ENCODE results near the gene DES. TPM values are rescaled to one million over a fixed set of nuclear protein-coding genes. Genes with fewer than 3 reads are reported as not detected.

The DES gene
- total RNA-seq, 6 donors from 2014 or later = 39.7 to 299 (median 70.8) TPM

- TF ChIP-seq, protein P1, sequence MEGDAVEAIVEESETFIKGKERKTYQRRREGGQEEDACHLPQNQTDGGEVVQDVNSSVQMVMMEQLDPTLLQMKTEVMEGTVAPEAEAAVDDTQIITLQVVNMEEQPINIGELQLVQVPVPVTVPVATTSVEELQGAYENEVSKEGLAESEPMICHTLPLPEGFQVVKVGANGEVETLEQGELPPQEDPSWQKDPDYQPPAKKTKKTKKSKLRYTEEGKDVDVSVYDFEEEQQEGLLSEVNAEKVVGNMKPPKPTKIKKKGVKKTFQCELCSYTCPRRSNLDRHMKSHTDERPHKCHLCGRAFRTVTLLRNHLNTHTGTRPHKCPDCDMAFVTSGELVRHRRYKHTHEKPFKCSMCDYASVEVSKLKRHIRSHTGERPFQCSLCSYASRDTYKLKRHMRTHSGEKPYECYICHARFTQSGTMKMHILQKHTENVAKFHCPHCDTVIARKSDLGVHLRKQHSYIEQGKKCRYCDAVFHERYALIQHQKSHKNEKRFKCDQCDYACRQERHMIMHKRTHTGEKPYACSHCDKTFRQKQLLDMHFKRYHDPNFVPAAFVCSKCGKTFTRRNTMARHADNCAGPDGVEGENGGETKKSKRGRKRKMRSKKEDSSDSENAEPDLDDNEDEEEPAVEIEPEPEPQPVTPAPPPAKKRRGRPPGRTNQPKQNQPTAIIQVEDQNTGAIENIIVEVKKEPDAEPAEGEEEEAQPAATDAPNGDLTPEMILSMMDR (IDR thresholded peaks at IDR 0.05) = no peak
- TF ChIP-seq POLR2A (IDR thresholded peaks at IDR 0.05) (no peak), EP300 (IDR thresholded peaks at IDR 0.05) (no peak), POLR2AphosphoS5 (IDR thresholded peaks at IDR 0.05) (no peak)
- WGBS, 2 donors = 63 to 73% methylated on average over 6 of the region's 6 CpGs
- Histone ChIP-seq H3K36me3 (no peaks in the 10 kb centered on the region), H3K9me3 (no peaks in the 10 kb centered on the region), H3K27ac (no peak overlapping the region), H3K27me3 (peaks cover 4 to 30% (median 19%) of the 10 kb centered on the region in 4 donors), H3K4me1 (peaks cover 11 to 26% (median 20%) of the 10 kb centered on the region in 4 donors), H3K4me3 (no peak overlapping the region)
- no peak for ATAC-seq (ENCODE audit: low FRiP score in 2 of 2)
- DNase-seq = peak in 1 of 2 donors; percentile 31
Observed at GRCh38 chr2:219439506-219439905, 21.3 kb downstream of the DES start.

GRCh38 chr2:219440388-219441256 lies 22.4 kb downstream of the DES start:
- peaks cover 0 to 20% (median 10%) of the 10 kb centered on the region in 4 donors for H3K27me3 ChIP-seq
- H3K27ac ChIP-seq = no peak overlapping the region
- ATAC-seq (ENCODE audit: low FRiP score in 2 of 2) = no peak
- DNase-seq = no peak
- 78 to 80% methylated on average over 6 of the region's 6 CpGs for WGBS, 2 donors
- TF ChIP-seq EP300 (IDR thresholded peaks at IDR 0.05) = no peak
- TF ChIP-seq POLR2AphosphoS5 (IDR thresholded peaks at IDR 0.05) = no peak
- H3K9me3 ChIP-seq = no peaks in the 10 kb centered on the region
- H3K4me1 ChIP-seq = peaks cover 7 to 18% (median 12%) of the 10 kb centered on the region in 4 donors
- H3K36me3 ChIP-seq = no peaks in the 10 kb centered on the region
- no peak overlapping the region for H3K4me3 ChIP-seq

DNA sequence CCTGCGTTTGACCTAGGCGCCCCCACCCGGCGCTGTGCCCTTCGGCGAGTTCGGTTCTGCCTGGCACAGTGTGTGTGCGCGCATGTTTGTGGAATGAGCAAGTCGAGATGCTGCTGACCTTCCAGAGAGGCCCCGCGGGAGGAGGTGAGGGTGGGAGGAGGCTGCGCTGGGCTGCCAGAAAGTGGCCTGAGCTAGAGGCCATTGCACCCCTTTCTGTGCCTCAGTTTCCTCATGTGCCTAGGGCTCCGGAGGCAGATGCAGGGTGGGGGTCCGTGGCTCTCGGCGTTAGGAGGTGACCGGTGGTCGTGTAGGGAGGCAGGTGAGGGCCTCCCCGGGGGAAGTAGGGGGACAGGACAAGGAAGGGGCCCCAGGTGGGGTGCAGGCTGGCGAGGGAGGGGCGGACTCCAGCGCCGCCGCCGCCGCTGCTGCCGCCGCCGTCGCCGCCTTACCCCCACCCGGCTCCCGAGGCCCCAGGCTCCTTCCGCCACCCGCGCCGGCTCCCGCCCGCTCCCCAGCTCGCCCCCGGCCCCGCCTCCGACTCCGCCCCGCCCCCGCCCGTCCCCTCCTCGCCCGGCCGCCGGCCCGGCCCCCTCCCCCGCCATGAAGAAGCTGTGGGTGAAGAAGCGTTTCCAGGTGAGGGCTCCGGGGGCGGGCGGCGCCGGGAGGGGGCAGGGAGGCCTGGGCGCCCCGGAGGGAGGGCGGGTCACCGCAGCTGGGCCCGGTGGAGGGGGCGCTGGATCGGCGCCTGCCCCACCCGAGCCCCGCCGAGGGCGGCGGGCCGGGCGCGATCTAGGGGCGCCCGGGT lies 23.5 kb downstream of the DES start:
- Histone ChIP-seq H3K27ac (peak overlapping the region in 2 of 4 donors; percentile 11 to 69), H3K27me3 (peaks cover 0 to 17% (median 8%) of the 10 kb centered on the region in 4 donors)
- WGBS, 2 donors = 4 to 10% methylated on average over 4 to 27 of the region's 78 CpGs

DNA sequence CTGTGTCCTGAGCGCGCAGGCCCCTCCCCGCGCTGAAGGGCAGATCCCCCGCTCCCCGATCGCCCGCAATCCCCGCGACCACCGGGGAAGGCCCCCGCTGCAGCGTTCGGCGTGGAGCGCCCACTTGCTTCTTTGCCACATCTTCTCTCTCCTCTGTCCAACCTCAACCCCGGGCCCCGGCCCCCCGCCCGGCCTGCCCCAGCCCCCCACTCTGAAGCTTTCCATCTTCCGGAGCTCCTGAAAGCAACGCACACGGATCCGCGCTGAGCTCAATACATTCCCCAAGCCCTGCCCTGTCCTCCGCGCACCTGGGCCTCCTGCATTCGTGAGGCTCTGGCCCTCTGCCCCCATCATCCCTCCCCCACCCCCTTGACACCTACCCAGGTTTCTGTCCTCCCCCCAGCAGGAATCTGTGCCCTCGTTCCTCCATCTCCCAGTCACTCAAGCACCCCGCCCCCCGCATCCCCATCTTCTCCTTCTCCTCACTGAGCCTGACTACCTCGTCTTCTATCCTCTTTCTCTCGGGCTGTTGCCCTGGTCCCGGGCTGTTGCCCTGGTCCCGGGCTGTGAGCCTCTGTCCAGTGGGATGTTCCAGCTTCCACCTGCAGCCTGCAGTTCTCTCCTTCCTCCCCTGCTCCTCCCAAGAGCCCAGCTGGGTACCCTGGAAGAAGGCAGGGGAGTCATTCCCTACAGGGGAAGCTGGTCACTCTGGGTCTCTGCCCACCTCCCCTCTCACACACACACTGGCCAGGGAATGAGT lies 24.3 kb downstream of the DES start:
- ATAC-seq (ENCODE audit: low FRiP score in 2 of 2) (no peak), DNase-seq (peak in 1 of 2 donors; percentile 79)
- TF ChIP-seq POLR2A (IDR thresholded peaks at IDR 0.05) (no peak), POLR2AphosphoS5 (IDR thresholded peaks at IDR 0.05) (no peak), EP300 (IDR thresholded peaks at IDR 0.05) (no peak)
- TF ChIP-seq, protein P1 (IDR thresholded peaks at IDR 0.05) = no peak
- Histone ChIP-seq H3K4me1 (peaks cover 7 to 18% (median 12%) of the 10 kb centered on the region in 4 donors), H3K4me3 (peak overlapping the region in 3 of 4 donors; percentile 49 to 57 (median 56)), H3K9me3 (no peaks in the 10 kb centered on the region), H3K27ac (peak overlapping the region in 2 of 4 donors; percentile 11 to 69), H3K27me3 (peaks cover 0 to 21% (median 10%) of the 10 kb centered on the region in 4 donors), H3K36me3 (no peaks in the 10 kb centered on the region)
- 8 to 16% methylated on average over 15 to 21 of the region's 35 CpGs for WGBS, 2 donors

More for the DNA sequence above, 23.5 kb downstream of the DES start:
- H3K4me3 ChIP-seq = peak overlapping the region in 3 of 4 donors; percentile 49 to 57 (median 56)
- TF ChIP-seq POLR2AphosphoS5 (IDR thresholded peaks at IDR 0.05) (no peak), EP300 (IDR thresholded peaks at IDR 0.05) (no peak), POLR2A (IDR thresholded peaks at IDR 0.05) (no peak)
- TF ChIP-seq, protein P1 (IDR thresholded peaks at IDR 0.05) = no peak
- ATAC-seq (ENCODE audit: low FRiP score in 2 of 2) = peak in 1 of 2 donors; percentile 41
- DNase-seq = peak in 1 of 2 donors; percentile 89
- H3K4me1 ChIP-seq = peaks cover 7 to 18% (median 12%) of the 10 kb centered on the region in 4 donors
- no peaks in the 10 kb centered on the region for H3K36me3 ChIP-seq
- H3K9me3 ChIP-seq = no peaks in the 10 kb centered on the region
